Subcutaneous abdominal adipose tissue (tissue), 5 donors: ENCODE measurements around the gene CBL.

Experiments used
- H3K27ac ChIP-seq: one replicate; pipeline ENCODE4 v1.7.0; 2013; ENCODE audit warnings: low read depth, mild to moderate bottlenecking, inconsistent platforms, low read length, moderate library complexity
- H3K27me3 ChIP-seq, 5 donors: one replicate each; pipeline ENCODE4 v1.7.0; 2013; ENCODE audit warnings: low read length in 5 of 5, inconsistent platforms in 1 of 5; ENCODE audit not compliant: control insufficient read depth in 5 of 5, insufficient read depth in 4 of 5
- H3K36me3 ChIP-seq, 5 donors: one replicate each; pipeline ENCODE4 v1.7.0; 2013; ENCODE audit warnings: low read length in 5 of 5; ENCODE audit not compliant: control insufficient read depth in 5 of 5, insufficient read depth in 5 of 5
- H3K4me1 ChIP-seq, 5 donors: one replicate each; pipeline ENCODE4 v1.7.0; 2013; ENCODE audit warnings: low read length in 5 of 5, mild to moderate bottlenecking in 3 of 5, moderate library complexity in 1 of 5; ENCODE audit not compliant: control insufficient read depth in 5 of 5, insufficient read depth in 5 of 5
- H3K4me3 ChIP-seq, 5 donors: one replicate each; pipeline ENCODE4 v1.7.0; 2013; ENCODE audit warnings: low read length in 5 of 5, low read depth in 1 of 5
- H3K9ac ChIP-seq, 5 donors: one replicate each; pipeline ENCODE4 v1.7.0; 2013; ENCODE audit warnings: low read length in 5 of 5, mild to moderate bottlenecking in 4 of 5, moderate library complexity in 3 of 5
- H3K9me3 ChIP-seq, 5 donors: one replicate each; pipeline ENCODE4 v1.7.0; 2013; ENCODE audit warnings: low read length in 5 of 5; ENCODE audit not compliant: control insufficient read depth in 5 of 5
- donor health status: healthy.
- donor health status: healthy.
- donor health status: healthy.
- donor health status: healthy.
- donor health status: healthy.

The CBL gene

DNA sequence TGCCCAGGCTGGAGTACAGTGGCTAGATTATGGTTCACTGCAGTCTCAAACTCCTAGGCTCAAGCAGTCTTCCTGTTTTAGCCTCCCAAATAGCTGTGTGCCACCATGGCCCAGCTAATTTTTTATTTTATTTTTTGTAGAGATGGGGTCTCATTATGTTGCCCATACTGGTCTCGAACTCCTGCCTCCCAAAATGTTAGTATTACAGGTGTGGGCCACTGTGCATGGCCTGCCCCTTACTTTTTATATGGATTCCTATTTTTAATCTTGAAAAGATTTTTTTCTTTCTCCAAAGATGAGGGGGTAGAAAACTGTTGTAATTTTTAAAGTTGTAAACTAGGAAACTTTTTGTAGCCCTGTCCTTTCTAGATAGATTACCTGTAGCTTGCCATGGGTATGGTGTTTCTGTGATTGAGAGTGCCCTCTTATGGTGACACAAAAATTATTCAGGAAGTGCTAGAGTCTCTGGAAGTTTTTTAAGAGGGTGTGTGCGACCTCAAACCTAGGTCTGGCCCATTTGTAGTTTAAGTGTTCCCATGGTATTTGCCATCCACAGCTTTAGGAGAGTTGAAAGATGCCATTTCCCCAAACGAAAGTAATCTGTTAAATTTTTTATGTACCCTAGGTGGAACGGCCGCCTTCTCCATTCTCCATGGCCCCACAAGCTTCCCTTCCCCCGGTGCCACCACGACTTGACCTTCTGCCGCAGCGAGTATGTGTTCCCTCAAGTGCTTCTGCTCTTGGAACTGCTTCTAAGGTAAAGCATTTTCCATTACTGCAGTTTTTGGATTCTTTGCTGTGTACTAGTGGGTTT, 78.4 kb downstream of the CBL start:
- Histone ChIP-seq H3K9ac (peak overlapping the region in 1 of 5 donors; percentile 47), H3K27me3 (no peaks in the 10 kb centered on the region), H3K4me3 (no peak overlapping the region), H3K36me3 (peaks cover 24 to 55% (median 30%) of the 10 kb centered on the region in 5 donors), H3K9me3 (no peaks in the 10 kb centered on the region), H3K4me1 (peaks cover 0 to 8% (median 6%) of the 10 kb centered on the region in 5 donors), H3K27ac (no peak overlapping the region)

DNA sequence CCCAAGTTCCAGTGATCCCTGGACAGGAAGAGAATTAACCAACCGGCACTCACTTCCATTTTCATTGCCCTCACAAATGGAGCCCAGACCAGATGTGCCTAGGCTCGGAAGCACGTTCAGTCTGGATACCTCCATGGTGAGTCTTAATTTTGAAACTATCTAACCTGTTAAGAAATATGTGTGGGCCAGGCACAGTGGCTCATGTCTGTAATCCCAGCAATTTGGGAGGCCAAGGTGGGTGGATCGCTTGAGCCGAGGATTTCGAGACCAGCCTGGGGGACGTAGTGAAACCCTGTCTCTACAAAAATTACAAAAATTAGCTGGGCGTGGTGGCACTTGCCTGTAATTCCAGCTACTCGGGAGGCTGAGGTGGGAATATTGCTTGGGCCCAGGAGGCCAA, 79.3 kb downstream of the CBL start:
- no peaks in the 10 kb centered on the region for H3K27me3 ChIP-seq
- H3K9ac ChIP-seq, result peak overlapping the region in 1 of 5 donors; percentile 47
- no peak overlapping the region for H3K27ac ChIP-seq
- H3K9me3 ChIP-seq, result no peaks in the 10 kb centered on the region
- H3K4me3 ChIP-seq, result no peak overlapping the region
- peaks cover 21 to 54% (median 28%) of the 10 kb centered on the region in 5 donors for H3K36me3 ChIP-seq
- H3K4me1 ChIP-seq, result peaks cover 0 to 8% (median 6%) of the 10 kb centered on the region in 5 donors

DNA sequence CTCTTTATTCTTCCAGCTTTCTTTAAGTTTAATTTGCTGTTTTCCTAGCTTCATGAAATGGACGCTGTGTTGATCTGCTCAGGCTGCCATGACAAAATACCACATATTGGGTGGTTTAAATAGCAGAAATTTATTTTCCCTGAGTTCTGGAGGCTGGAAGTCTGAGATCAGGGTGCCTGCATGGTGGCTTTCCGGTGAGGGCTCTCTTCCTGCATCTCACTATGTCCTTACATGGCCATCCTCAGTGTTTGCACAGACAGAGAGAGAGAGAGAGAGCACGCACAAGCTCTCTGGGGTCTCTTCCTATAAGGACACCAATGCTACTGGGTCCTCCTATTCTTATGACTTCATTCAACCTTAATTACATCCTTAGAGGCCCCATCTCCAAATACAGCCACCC, 82.1 kb downstream of the CBL start:
- Histone ChIP-seq H3K9ac (no peak overlapping the region), H3K27me3 (no peaks in the 10 kb centered on the region), H3K4me1 (peaks cover 0 to 8% (median 6%) of the 10 kb centered on the region in 5 donors), H3K36me3 (peaks cover 17 to 56% (median 28%) of the 10 kb centered on the region in 5 donors), H3K9me3 (peaks cover 0 to 8% (median 0%) of the 10 kb centered on the region in 5 donors), H3K27ac (no peak overlapping the region), H3K4me3 (no peak overlapping the region)

DNA sequence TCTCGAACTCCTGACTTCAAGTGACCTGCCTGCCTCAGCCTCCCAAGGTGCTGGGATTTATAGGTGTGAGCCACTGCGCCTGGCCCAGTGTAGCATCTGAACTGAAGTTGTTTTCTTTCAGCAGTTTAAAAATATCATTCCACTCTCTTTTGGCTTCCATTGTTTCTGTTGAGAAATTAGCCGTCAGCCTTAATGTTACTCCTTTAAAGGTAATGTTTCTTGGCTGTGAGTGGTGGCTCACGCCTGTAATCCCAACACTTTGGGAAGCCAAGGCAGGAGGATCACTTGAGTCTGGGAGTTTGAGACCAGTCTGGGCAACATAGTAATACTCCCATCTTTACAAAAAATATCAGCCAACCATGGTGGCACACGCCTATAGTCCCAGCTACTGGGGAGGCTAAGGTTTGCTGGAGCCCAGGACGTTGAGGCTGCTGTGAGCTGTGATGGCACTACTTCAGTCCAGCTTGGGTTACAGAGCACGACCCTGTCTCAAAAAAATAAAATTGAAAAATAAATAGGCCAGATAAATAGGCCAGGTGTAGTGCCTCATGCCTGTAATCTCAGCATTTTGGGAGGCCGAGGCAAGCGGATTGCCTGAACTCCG, 84.9 kb downstream of the CBL start:
- Histone ChIP-seq H3K27ac (no peak overlapping the region), H3K36me3 (peaks cover 14 to 50% (median 17%) of the 10 kb centered on the region in 5 donors), H3K4me3 (no peak overlapping the region), H3K4me1 (peaks cover 0 to 18% (median 3%) of the 10 kb centered on the region in 5 donors), H3K9ac (no peak overlapping the region), H3K27me3 (no peaks in the 10 kb centered on the region), H3K9me3 (peaks cover 0 to 8% (median 0%) of the 10 kb centered on the region in 5 donors)

DNA sequence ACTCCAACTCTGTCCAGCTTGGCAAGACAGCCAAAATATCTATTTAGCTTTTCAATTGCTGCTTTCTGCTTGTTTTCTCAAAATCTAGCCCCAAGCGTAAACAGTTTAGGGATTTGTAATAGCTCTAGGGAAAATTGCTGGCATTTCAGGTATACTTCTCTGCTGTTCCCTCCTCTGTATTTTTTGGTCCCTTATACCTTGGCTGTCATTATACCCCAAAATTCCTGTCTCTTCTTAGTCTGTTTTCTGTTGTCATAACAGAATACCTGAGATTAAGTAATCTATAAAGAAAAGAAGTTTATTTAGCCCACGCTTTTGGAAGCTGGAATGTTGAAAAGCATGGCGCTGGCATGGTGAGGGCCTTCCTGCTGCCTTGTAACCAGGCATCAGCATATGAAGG, 87.3 kb downstream of the CBL start:
- no peaks in the 10 kb centered on the region for H3K27me3 ChIP-seq
- H3K27ac ChIP-seq, result no peak overlapping the region
- H3K36me3 ChIP-seq, result peaks cover 11 to 44% (median 27%) of the 10 kb centered on the region in 5 donors
- peaks cover 0 to 41% (median 22%) of the 10 kb centered on the region in 5 donors for H3K4me1 ChIP-seq
- peaks cover 0 to 8% (median 0%) of the 10 kb centered on the region in 5 donors for H3K9me3 ChIP-seq
- H3K9ac ChIP-seq, result no peak overlapping the region
- no peak overlapping the region for H3K4me3 ChIP-seq

DNA sequence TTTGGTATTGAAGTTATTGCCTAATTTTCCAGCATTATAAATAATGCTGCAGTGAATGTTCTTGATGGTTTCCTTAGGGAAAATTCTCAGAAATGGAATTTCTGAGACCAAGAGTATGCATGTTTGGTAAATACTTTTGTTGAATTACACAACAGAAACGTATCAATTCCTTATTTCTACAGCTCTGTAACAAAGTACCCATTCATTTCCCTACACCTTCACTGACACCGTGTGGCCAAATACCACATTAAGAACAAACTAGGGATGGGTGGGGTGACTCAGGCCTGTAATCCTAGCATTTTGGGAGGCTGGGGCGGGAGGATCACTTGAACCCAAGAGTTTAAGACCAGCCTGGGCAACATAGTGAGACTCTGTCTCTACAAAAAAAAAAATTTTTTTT, 89.0 kb downstream of the CBL start:
- H3K36me3 ChIP-seq, result peaks cover 14 to 51% (median 34%) of the 10 kb centered on the region in 5 donors
- no peak overlapping the region for H3K9ac ChIP-seq
- H3K27ac ChIP-seq, result peak overlapping the region; percentile 79

DNA sequence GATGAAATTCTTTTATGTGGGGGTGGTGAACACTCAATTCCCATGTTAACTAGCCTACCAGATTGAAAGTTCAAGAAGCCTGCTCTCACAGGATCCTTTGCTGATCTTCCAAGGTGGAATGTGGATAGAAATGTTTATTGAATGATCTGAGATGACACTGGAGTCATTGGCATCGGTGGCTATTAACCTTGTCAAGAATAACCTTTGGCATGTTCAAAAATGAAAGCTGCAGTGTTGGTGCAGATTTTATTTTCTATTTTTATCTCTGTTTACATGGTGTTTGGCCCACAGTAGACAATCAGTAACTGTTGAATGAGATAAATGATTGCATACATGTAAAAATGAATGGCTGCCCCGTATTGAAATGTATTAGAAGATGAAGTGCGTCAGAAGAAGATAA, 91.8 kb downstream of the CBL start:
- Histone ChIP-seq H3K27ac (peak overlapping the region; percentile 79), H3K9ac (no peak overlapping the region), H3K9me3 (no peaks in the 10 kb centered on the region), H3K4me3 (no peak overlapping the region), H3K36me3 (peaks cover 14 to 66% (median 51%) of the 10 kb centered on the region in 5 donors), H3K27me3 (no peaks in the 10 kb centered on the region), H3K4me1 (peaks cover 5 to 66% (median 40%) of the 10 kb centered on the region in 5 donors)

More for the DNA sequence above, 89.0 kb downstream of the CBL start:
- no peak overlapping the region for H3K4me3 ChIP-seq
- H3K27me3 ChIP-seq, result no peaks in the 10 kb centered on the region
- peaks cover 0 to 8% (median 0%) of the 10 kb centered on the region in 5 donors for H3K9me3 ChIP-seq
- peaks cover 2 to 58% (median 32%) of the 10 kb centered on the region in 5 donors for H3K4me1 ChIP-seq

DNA sequence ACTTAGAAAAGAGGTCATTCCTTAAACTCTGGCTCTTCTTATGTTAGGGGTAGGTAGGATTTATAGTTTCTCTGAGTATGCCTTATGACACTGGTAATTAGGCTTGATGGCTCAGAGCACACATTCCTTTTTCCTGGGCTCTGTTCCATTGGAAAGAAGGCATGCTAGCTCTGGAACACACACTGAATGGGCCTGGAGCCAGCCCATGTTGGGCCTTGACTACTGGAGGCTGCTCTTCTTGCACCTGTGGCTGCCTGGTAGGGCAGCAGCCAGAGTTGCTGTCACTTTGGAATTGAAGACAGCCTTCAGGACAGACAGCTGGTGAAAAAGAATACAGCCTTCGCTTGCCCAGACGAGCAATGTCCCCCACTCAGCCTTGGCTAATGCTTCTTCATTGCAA, 92.6 kb downstream of the CBL start:
- H3K4me3 ChIP-seq, result no peak overlapping the region
- peaks cover 21 to 69% (median 57%) of the 10 kb centered on the region in 5 donors for H3K36me3 ChIP-seq
- no peaks in the 10 kb centered on the region for H3K9me3 ChIP-seq
- peak overlapping the region; percentile 79 for H3K27ac ChIP-seq
- no peak overlapping the region for H3K9ac ChIP-seq
- H3K27me3 ChIP-seq, result no peaks in the 10 kb centered on the region
- peaks cover 5 to 66% (median 40%) of the 10 kb centered on the region in 5 donors for H3K4me1 ChIP-seq

DNA sequence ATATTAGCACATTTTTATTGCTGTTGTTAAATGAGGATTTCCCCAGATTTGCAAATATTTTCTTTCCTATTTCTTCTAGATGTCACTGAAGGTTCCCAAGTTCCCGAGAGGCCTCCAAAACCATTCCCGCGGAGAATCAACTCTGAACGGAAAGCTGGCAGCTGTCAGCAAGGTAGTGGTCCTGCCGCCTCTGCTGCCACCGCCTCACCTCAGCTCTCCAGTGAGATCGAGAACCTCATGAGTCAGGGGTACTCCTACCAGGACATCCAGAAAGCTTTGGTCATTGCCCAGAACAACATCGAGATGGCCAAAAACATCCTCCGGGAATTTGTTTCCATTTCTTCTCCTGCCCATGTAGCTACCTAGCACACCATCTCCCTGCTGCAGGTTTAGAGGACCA, 93.3 kb downstream of the CBL start:
- H3K27me3 ChIP-seq, result no peaks in the 10 kb centered on the region
- H3K9ac ChIP-seq, result peak overlapping the region in 1 of 5 donors; percentile 11
- H3K27ac ChIP-seq, result peak overlapping the region; percentile 56
- peaks cover 21 to 75% (median 64%) of the 10 kb centered on the region in 5 donors for H3K36me3 ChIP-seq
- H3K9me3 ChIP-seq, result no peaks in the 10 kb centered on the region
- no peak overlapping the region for H3K4me3 ChIP-seq
- H3K4me1 ChIP-seq, result peaks cover 5 to 64% (median 40%) of the 10 kb centered on the region in 5 donors
